Activated naive CD4-positive, alpha-beta T cell treated with anti-CD3 and anti-CD28 coated beads for 36 hours (primary cell): Measurements from ENCODE around the gene ADGRL1. TPM values are rescaled to one million over a fixed set of nuclear protein-coding genes. Genes with fewer than 3 reads are reported as not detected.
A peak's percentile ranks its signal among the peaks of the same experiment; 100 is the strongest.
"Not testable (repeated sequence)": the region's sequence is repeated elsewhere in the genome, so short reads cannot be mapped to it uniquely, and the experiment has no call there.

ENCODE experiments used
- CTCF ChIA-PET: fragments of 350-600 bp; sonication (Branson Sonifier 250); formaldehyde crosslinking; loops from one replicate; lab custom pipeline; 2021; ENCODE audit warnings: antibody characterized with exemption; lab: Charles Lee
- DNase-seq: peaks from one replicate; pipeline ENCODE4 v3.0.0-alpha.2; 2020
- H3K27ac Mint-ChIP-seq: one replicate; pipeline ENCODE4 v1.8.0; 2021; ENCODE audit warnings: mild to moderate bottlenecking, mixed read lengths
- H3K27me3 Mint-ChIP-seq: one replicate; pipeline ENCODE4 v1.8.0; 2021; ENCODE audit warnings: low read depth, mixed read lengths
- H3K36me3 Mint-ChIP-seq: one replicate; pipeline ENCODE4 v1.8.0; 2021; ENCODE audit warnings: low read depth, mixed read lengths
- H3K4me1 Mint-ChIP-seq: one replicate; pipeline ENCODE4 v1.8.0; 2021; ENCODE audit warnings: low read depth, mixed read lengths
- H3K4me3 Mint-ChIP-seq: one replicate; pipeline ENCODE4 v1.8.0; 2021; ENCODE audit warnings: mild to moderate bottlenecking, moderate library complexity, mixed read lengths
- H3K9me3 Mint-ChIP-seq: one replicate; pipeline ENCODE4 v1.8.0; 2021; ENCODE audit warnings: mixed read lengths
- intact Hi-C: fragments of 100-400 bp; cut with micrococcal nuclease; formaldehyde crosslinking; loops from one replicate; pipeline ENCODE4 v1.15.1; 2023
- total RNA-seq, 2 experiments: library from RNA; stranded (reverse); gene quantifications; one replicate each; pipeline ENCODE4 v1.2.3, GENCODE V29; 2021

Gene ADGRL1
- total RNA-seq, 2 experiments from 2014 or later, result 13.5 to 14.6 TPM

DNA sequence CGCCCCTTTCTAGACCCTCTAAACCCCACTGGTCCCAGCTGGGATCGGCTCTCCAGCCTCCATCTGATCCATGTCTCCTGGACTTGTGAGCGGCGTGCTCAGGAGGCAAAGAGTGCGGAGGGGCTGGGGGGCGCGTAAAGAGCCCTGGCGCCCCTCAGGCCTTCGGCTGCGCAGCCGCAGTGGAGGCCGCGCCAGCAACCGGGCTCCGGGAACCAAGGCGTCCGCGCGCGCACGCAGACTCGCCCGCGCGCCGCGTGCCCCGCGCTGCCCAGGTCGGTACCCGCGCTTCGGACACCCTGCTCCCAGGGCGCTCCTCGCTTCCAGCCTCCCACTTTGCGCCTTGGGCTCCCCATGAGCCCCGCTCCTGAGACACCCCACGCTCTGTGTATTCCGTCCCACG is 3.4 kb upstream of the ADGRL1 start:
- H3K36me3 Mint-ChIP-seq, H3K4me3 Mint-ChIP-seq, CTCF ChIA-PET, DNase-seq, H3K9me3 Mint-ChIP-seq, H3K27ac Mint-ChIP-seq: not testable (repeated sequence)
- peaks cover 24% of the 10 kb centered on the region for H3K4me1 Mint-ChIP-seq
- intact Hi-C loops, result loop anchor here (5.0 kb wide), 1 partner anchor 263 kb away; no protein-coding TSS in a partner anchor
- H3K27me3 Mint-ChIP-seq, result peaks cover 14% of the 10 kb centered on the region

GRCh38 chr19:14208496-14208895 is 2.5 kb upstream of the ADGRL1 start:
- DNase-seq, H3K9me3 Mint-ChIP-seq, H3K36me3 Mint-ChIP-seq, H3K4me3 Mint-ChIP-seq, CTCF ChIA-PET, H3K27ac Mint-ChIP-seq: not testable (repeated sequence)
- peaks cover 30% of the 10 kb centered on the region for H3K4me1 Mint-ChIP-seq
- peaks cover 14% of the 10 kb centered on the region for H3K27me3 Mint-ChIP-seq
- intact Hi-C loops, result loop anchor here (5.0 kb wide), 1 partner anchor 264 kb away; no protein-coding TSS in a partner anchor

- CTCF ChIA-PET, DNase-seq, H3K9me3 Mint-ChIP-seq, H3K27ac Mint-ChIP-seq, H3K36me3 Mint-ChIP-seq: not testable (repeated sequence)
- Mint-ChIP-seq H3K4me1 (peaks cover 35% of the 10 kb centered on the region), H3K27me3 (peaks cover 14% of the 10 kb centered on the region), H3K4me3 (peak overlapping the region; percentile 84)
- intact Hi-C loops, result loop anchor here (5.0 kb wide), 1 partner anchor 265 kb away; no protein-coding TSS in a partner anchor
These were observed 1.8 kb upstream of the ADGRL1 start for GRCh38 chr19:14207796-14208195.

- H3K4me1 Mint-ChIP-seq, result peaks cover 37% of the 10 kb centered on the region
- H3K36me3 Mint-ChIP-seq, CTCF ChIA-PET, H3K9me3 Mint-ChIP-seq: not testable (repeated sequence)
- H3K27ac Mint-ChIP-seq, result peak overlapping the region; percentile 70
- peak overlapping the region; percentile 84 for H3K4me3 Mint-ChIP-seq
- H3K27me3 Mint-ChIP-seq, result peaks cover 14% of the 10 kb centered on the region
- DNase-seq, result peak; percentile 85
- intact Hi-C loops, result loop anchor here (5.0 kb wide), 1 partner anchor 265 kb away; no protein-coding TSS in a partner anchor
These were observed 1.1 kb upstream of the ADGRL1 start for GRCh38 chr19:14206737-14207726.

- H3K4me1 Mint-ChIP-seq, result peaks cover 37% of the 10 kb centered on the region
- H3K9me3 Mint-ChIP-seq, H3K27ac Mint-ChIP-seq, DNase-seq, H3K4me3 Mint-ChIP-seq, H3K36me3 Mint-ChIP-seq, CTCF ChIA-PET: not testable (repeated sequence)
- H3K27me3 Mint-ChIP-seq, result peaks cover 14% of the 10 kb centered on the region
- intact Hi-C loops, result loop anchor here (5.0 kb wide), 1 partner anchor 266 kb away; no protein-coding TSS in a partner anchor
These were observed 339 bp upstream of the ADGRL1 start for GRCh38 chr19:14206308-14206707.

- H3K36me3 Mint-ChIP-seq, DNase-seq, H3K9me3 Mint-ChIP-seq, CTCF ChIA-PET, H3K27ac Mint-ChIP-seq: not testable (repeated sequence)
- Mint-ChIP-seq H3K27me3 (peaks cover 13% of the 10 kb centered on the region), H3K4me3 (peak overlapping the region; percentile 69), H3K4me1 (peaks cover 41% of the 10 kb centered on the region)
- intact Hi-C loops, result loop anchor here (5.0 kb wide), 1 partner anchor 267 kb away; no protein-coding TSS in a partner anchor
These were observed 1.1 kb downstream of the ADGRL1 start for GRCh38 chr19:14204676-14205451.

- H3K9me3 Mint-ChIP-seq, DNase-seq, intact Hi-C loops, H3K36me3 Mint-ChIP-seq, H3K27ac Mint-ChIP-seq: not testable (repeated sequence)
- H3K27me3 Mint-ChIP-seq, result peaks cover 10% of the 10 kb centered on the region
- peaks cover 37% of the 10 kb centered on the region for H3K4me1 Mint-ChIP-seq
- CTCF ChIA-PET, result interaction anchor here (5.6 kb wide), 1 partner anchor 144 kb away, joined by 56 read pairs; no protein-coding TSS in a partner anchor
- H3K4me3 Mint-ChIP-seq, result peak overlapping the region; percentile 69
These were observed 1.8 kb downstream of the ADGRL1 start for GRCh38 chr19:14204219-14204618.

- H3K27ac Mint-ChIP-seq, H3K36me3 Mint-ChIP-seq, DNase-seq, H3K9me3 Mint-ChIP-seq, intact Hi-C loops: not testable (repeated sequence)
- Mint-ChIP-seq H3K4me1 (peaks cover 33% of the 10 kb centered on the region), H3K4me3 (peak overlapping the region; percentile 69), H3K27me3 (peaks cover 10% of the 10 kb centered on the region)
- CTCF ChIA-PET, result interaction anchor here (0.8 to 5.6 kb wide), 2 partner anchors 105 to 144 kb away, joined by 6 to 56 read pairs; no protein-coding TSS in a partner anchor
These were observed 2.2 kb downstream of the ADGRL1 start for GRCh38 chr19:14203788-14204187.

GRCh38 chr19:14203177-14203576 is 2.8 kb downstream of the ADGRL1 start:
- H3K27ac Mint-ChIP-seq, result no peak overlapping the region

DNA sequence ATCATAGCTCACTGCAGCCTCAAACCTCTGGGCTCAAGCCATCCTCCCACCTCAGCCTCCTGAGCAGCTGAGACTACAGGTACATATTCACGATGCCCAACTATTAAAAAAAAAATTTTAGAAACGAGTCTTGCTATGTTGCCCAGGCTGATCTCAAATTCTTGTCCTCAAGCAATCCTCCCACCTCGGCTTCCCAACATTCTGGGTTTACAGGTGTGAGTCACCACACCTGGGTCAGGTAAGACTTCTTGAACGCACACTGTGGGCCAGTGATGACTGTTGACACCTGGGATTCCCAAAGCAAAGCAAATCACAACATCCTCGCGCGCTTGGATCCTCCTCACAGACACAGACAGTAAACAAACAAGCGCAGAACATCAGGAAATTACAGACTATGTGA is 4.5 kb downstream of the ADGRL1 start:
- H3K4me3 Mint-ChIP-seq, DNase-seq, H3K9me3 Mint-ChIP-seq, intact Hi-C loops, H3K27ac Mint-ChIP-seq, H3K36me3 Mint-ChIP-seq, H3K27me3 Mint-ChIP-seq: not testable (repeated sequence)
- CTCF ChIA-PET, result interaction anchor here (5.6 kb wide), 1 partner anchor 146 kb away, joined by 56 read pairs; no protein-coding TSS in a partner anchor
- peaks cover 30% of the 10 kb centered on the region for H3K4me1 Mint-ChIP-seq

More at GRCh38 chr19:14203177-14203576, 2.8 kb downstream of the ADGRL1 start:
- CTCF ChIA-PET, result interaction anchor here (0.8 to 5.6 kb wide), 2 partner anchors 105 to 145 kb away, joined by 6 to 56 read pairs; no protein-coding TSS in a partner anchor
- Mint-ChIP-seq H3K27me3 (peaks cover 5% of the 10 kb centered on the region), H3K4me1 (peaks cover 29% of the 10 kb centered on the region), H3K9me3 (no peaks in the 10 kb centered on the region), H3K4me3 (no peak overlapping the region), H3K36me3 (no peaks in the 10 kb centered on the region)
- intact Hi-C loops, result no loop called here
- no peak for DNase-seq

- CTCF ChIA-PET, result interaction anchor here (0.7 to 5.6 kb wide), 11 partner anchors 11 to 283 kb away, joined by 3 to 56 read pairs (median 4); partner anchors contain the start of gene ASF1B
- H3K4me1 Mint-ChIP-seq, result peaks cover 34% of the 10 kb centered on the region
- H3K36me3 Mint-ChIP-seq, H3K9me3 Mint-ChIP-seq, intact Hi-C loops, H3K27ac Mint-ChIP-seq, H3K27me3 Mint-ChIP-seq, H3K4me3 Mint-ChIP-seq: not testable (repeated sequence)
- DNase-seq, result peak; percentile 67
These were observed 5.7 kb downstream of the ADGRL1 start for GRCh38 chr19:14200147-14200841.
